Breast epithelium (tissue), 4 donors: ENCODE measurements around the gene CGA. TPM values are rescaled to one million over a fixed set of nuclear protein-coding genes. Genes with fewer than 3 reads are reported as not detected.

Experiments used
- DNase-seq, 2 donors: peaks; one replicate each; pipeline ENCODE4 v3.0.0-alpha.2; 2019; ENCODE audit warnings: low spot score in 2 of 2
- H3K27ac ChIP-seq, 2 donors: fragments of 200-600 bp; sonication (generic) in 1 of 2; one replicate each; pipeline ENCODE4 v1.5.1; 2016 to 2019; ENCODE audit warnings: mild to moderate bottlenecking in 1 of 2
- H3K27me3 ChIP-seq, 2 donors: fragments of 200-600 bp; sonication (generic) in 1 of 2; one replicate each; pipeline versions ENCODE4 v1.5.1 to v1.6.0; 2017 to 2019; ENCODE audit warnings: control low read depth in 1 of 2, mild to moderate bottlenecking in 1 of 2
- H3K36me3 ChIP-seq: fragments of 200-600 bp; one replicate; pipeline ENCODE4 v1.5.1; 2019
- H3K4me1 ChIP-seq, 2 donors: fragments of 200-600 bp; sonication (generic); one replicate each; pipeline ENCODE4 v1.5.1; 2016 to 2019; ENCODE audit warnings: control low read depth in 1 of 2
- H3K4me3 ChIP-seq, 3 donors: fragments of 200-600 bp; sonication (generic); 1 replicate in 2 of 3; 2 replicates in 1 of 3; pipeline ENCODE4 v1.5.1; 2016 to 2019; ENCODE audit warnings: mild to moderate bottlenecking in 3 of 3, moderate library complexity in 2 of 3
- H3K9me3 ChIP-seq, 2 donors: fragments of 200-600 bp; sonication (generic) in 1 of 2; one replicate each; pipeline ENCODE4 v1.5.1; 2016 to 2019; ENCODE audit warnings: control low read depth in 1 of 2
- POLR2A ChIP-seq: fragments of 450-650 bp; IDR thresholded peaks from one replicate; pipeline ENCODE4 v1.6.1; 2016; ENCODE audit warnings: antibody characterized with exemption, mild to moderate bottlenecking, moderate library complexity
- POLR2AphosphoS5 ChIP-seq, 3 donors: sonication (generic); formaldehyde crosslinking; IDR thresholded peaks; one replicate each; pipeline ENCODE4 v1.6.1; 2017; ENCODE audit warnings: antibody characterized with exemption in 3 of 3
- intact Hi-C: fragments of 100-400 bp; cut with DNase I; formaldehyde crosslinking; loops from one replicate; pipeline ENCODE4 v1.15.1; 2023; ENCODE audit warnings: low total_unique reads
- total RNA-seq, 3 donors: library from RNA; depleted of rRNA; stranded (reverse); fragments of >200 nt; gene quantifications; one replicate each; pipeline ENCODE4 v1.1.0, GENCODE V29; 2016
- TF ChIP-seq, protein P1 (sequence below), 3 donors: fragments of 450-650 bp; IDR thresholded peaks; one replicate each; pipeline ENCODE4 v1.5.1; 2016 to 2017; ENCODE audit warnings: antibody characterized with exemption in 3 of 3, mild to moderate bottlenecking in 3 of 3, moderate library complexity in 3 of 3

Gene CGA
- total RNA-seq, 3 donors from 2014 or later: not detected

DNA sequence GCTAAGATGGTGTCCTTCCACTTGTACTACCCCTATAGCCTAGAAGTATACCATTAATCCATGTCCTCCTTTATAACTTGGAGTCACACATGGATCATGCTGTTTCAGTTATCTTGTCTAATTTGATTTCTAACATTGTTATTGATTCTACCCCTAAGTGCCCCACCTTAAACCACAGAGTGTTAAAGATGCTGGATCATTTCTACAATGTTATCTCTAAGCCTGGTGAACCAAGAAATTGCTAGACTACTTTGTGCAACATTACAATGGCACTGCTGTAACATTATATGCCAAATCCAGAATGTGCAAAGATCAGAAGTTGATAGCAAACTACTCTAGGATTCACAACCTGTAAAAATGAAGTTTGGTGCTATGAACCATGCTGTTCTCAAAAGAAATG, 1.7 kb downstream of the CGA start:
- no peak for DNase-seq
- Histone ChIP-seq H3K36me3 (no peaks in the 10 kb centered on the region), H3K4me3 (no peak overlapping the region), H3K27ac (no peak overlapping the region), H3K9me3 (no peaks in the 10 kb centered on the region), H3K27me3 (no peaks in the 10 kb centered on the region), H3K4me1 (no peaks in the 10 kb centered on the region)
- intact Hi-C loops: no loop called here
- TF ChIP-seq POLR2AphosphoS5 (IDR thresholded peaks at IDR 0.05) (no peak), POLR2A (no peak)
- TF ChIP-seq, protein P1, sequence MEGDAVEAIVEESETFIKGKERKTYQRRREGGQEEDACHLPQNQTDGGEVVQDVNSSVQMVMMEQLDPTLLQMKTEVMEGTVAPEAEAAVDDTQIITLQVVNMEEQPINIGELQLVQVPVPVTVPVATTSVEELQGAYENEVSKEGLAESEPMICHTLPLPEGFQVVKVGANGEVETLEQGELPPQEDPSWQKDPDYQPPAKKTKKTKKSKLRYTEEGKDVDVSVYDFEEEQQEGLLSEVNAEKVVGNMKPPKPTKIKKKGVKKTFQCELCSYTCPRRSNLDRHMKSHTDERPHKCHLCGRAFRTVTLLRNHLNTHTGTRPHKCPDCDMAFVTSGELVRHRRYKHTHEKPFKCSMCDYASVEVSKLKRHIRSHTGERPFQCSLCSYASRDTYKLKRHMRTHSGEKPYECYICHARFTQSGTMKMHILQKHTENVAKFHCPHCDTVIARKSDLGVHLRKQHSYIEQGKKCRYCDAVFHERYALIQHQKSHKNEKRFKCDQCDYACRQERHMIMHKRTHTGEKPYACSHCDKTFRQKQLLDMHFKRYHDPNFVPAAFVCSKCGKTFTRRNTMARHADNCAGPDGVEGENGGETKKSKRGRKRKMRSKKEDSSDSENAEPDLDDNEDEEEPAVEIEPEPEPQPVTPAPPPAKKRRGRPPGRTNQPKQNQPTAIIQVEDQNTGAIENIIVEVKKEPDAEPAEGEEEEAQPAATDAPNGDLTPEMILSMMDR (IDR thresholded peaks at IDR 0.05): no peak

- H3K36me3 ChIP-seq: no peaks in the 10 kb centered on the region
- H3K27ac ChIP-seq: no peak overlapping the region
- DNase-seq: no peak
- H3K4me3 ChIP-seq: no peak overlapping the region
- intact Hi-C loops: no loop called here
- H3K4me1 ChIP-seq: no peaks in the 10 kb centered on the region
- H3K27me3 ChIP-seq: no peaks in the 10 kb centered on the region
- TF ChIP-seq POLR2AphosphoS5 (IDR thresholded peaks at IDR 0.05) (no peak), POLR2A (no peak)
- TF ChIP-seq, protein P1 (IDR thresholded peaks at IDR 0.05): no peak
- H3K9me3 ChIP-seq: no peaks in the 10 kb centered on the region
Observed at GRCh38 chr6:87092435-87092834, 2.5 kb downstream of the CGA start.

DNA sequence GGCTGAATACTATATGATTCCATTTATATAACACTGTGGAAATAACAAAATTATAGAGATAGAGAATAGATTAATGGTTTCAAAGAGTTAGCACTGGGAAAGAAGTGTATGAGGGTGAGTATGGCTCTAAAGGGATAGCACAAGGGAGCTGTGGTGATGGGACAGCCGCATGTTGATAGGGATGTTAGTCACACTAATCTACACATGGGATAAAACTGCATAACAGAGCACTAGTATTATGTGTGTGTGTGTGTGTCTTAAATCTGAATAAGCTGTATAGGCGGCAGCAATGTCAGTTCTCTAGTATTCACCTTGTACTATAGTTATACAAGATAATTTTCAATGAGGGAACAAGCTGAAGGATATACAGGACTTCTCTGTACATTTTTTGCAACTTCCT, 5.8 kb downstream of the CGA start:
- H3K9me3 ChIP-seq: no peaks in the 10 kb centered on the region
- intact Hi-C loops: loop anchor here (5.0 kb wide), 1 partner anchor 393 kb away; no protein-coding TSS in a partner anchor
- H3K4me1 ChIP-seq: no peaks in the 10 kb centered on the region
- no peaks in the 10 kb centered on the region for H3K27me3 ChIP-seq
- H3K36me3 ChIP-seq: no peaks in the 10 kb centered on the region
- no peak for TF ChIP-seq POLR2AphosphoS5 (IDR thresholded peaks at IDR 0.05)
- TF ChIP-seq, protein P1 (IDR thresholded peaks at IDR 0.05): no peak
- no peak for TF ChIP-seq POLR2A
- DNase-seq: no peak
- H3K27ac ChIP-seq: no peak overlapping the region
- H3K4me3 ChIP-seq: no peak overlapping the region

DNA sequence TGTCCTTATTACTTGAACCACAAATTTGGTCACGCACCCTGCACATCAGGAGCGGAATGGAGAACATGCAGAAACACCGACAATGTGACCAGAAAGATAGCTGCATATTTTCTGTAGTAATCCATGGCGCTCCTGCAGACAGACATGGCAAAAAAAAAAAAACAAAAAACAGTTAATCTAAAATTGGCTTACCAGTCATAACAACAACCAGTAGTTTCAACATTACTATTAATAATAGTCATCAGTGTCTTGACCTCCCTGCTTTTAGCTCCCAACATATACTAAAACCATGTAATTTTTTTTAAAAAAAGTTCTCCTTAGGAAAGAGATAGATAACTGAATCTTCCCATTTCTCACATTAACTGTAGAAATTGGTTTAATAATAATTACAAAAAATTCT, 6.8 kb downstream of the CGA start:
- Histone ChIP-seq H3K27ac (no peak overlapping the region), H3K4me3 (no peak overlapping the region), H3K36me3 (no peaks in the 10 kb centered on the region), H3K4me1 (no peaks in the 10 kb centered on the region), H3K9me3 (no peaks in the 10 kb centered on the region), H3K27me3 (no peaks in the 10 kb centered on the region)
- TF ChIP-seq POLR2A (no peak), POLR2AphosphoS5 (IDR thresholded peaks at IDR 0.05) (no peak)
- TF ChIP-seq, protein P1 (IDR thresholded peaks at IDR 0.05): no peak
- DNase-seq: no peak
- intact Hi-C loops: loop anchor here (5.0 kb wide), 1 partner anchor 394 kb away; no protein-coding TSS in a partner anchor

DNA sequence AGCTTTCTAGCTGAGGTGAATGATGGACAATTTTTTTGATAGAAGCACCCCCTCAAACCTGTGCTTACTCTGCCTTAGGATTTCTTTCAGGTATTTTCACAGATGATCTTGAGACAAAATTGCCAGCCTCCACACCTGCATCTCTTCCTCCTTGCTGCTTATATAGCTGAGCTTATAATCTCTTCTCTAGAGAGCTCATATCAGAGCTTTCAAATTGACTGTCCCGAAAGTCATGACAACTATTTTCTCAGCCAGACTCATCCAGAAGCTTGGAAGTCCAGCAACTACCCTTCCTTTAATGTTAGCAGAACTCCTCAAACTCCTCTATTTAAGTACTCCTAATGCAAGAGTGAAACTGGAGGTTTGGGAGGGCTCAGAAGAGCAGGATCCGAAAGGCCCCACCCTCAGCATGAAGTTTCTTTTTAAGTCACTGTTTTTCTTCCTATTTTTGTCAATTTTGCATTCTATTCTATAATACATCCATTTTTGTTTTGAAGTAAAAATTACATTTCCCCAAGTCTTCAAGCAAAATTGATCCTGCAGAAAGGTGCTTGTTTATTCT, 12.7 kb downstream of the CGA start:
- intact Hi-C loops: no loop called here
- DNase-seq: no peak
- TF ChIP-seq POLR2A (no peak), POLR2AphosphoS5 (IDR thresholded peaks at IDR 0.05) (no peak)
- TF ChIP-seq, protein P1 (IDR thresholded peaks at IDR 0.05): no peak
- Histone ChIP-seq H3K27me3 (no peaks in the 10 kb centered on the region), H3K4me3 (no peak overlapping the region), H3K27ac (no peak overlapping the region), H3K9me3 (no peaks in the 10 kb centered on the region), H3K36me3 (no peaks in the 10 kb centered on the region), H3K4me1 (no peaks in the 10 kb centered on the region)
